HG03139 (cell line): ENCODE results near the gene SLA2.
"Not testable (repeated sequence)": the region's sequence is repeated elsewhere in the genome, so short reads cannot be mapped to it uniquely, and the experiment has no call there.

Source experiments
- ATAC-seq: cut with Tn5 transposase; IDR thresholded peaks from one replicate; pipeline ENCODE4 v1.9.1; 2021; ENCODE audit not compliant: unreplicated experiment

SLA2 gene

GRCh38 chr20:36576081-36576445 lies 69.9 kb downstream of the SLA2 start:
- ATAC-seq, result no peak

GRCh38 chr20:36574366-36575135 lies 71.4 kb downstream of the SLA2 start:
- no peak for ATAC-seq

- no peak for ATAC-seq
Measured at GRCh38 chr20:36573798-36574365, 72.1 kb downstream of the SLA2 start.

- ATAC-seq, result peak; percentile 56
Measured at GRCh38 chr20:36573103-36573797, 72.7 kb downstream of the SLA2 start, which contains the start of gene TGIF2. Gene TGIF2, plus strand, starts transcription at chr20:36573597. Its CDS starts 5,178 bp downstream, at chr20:36578775.

- no peak for ATAC-seq
Measured at GRCh38 chr20:36572701-36573102, 73.3 kb downstream of the SLA2 start.

- ATAC-seq, result no peak
Measured at GRCh38 chr20:36571564-36572504, 74.2 kb downstream of the SLA2 start.

GRCh38 chr20:36569847-36570429 lies 76.1 kb downstream of the SLA2 start:
- ATAC-seq, result no peak

- no peak for ATAC-seq
Measured at GRCh38 chr20:36565520-36565919, 80.5 kb downstream of the SLA2 start.

GRCh38 chr20:36564726-36565121 lies 81.3 kb downstream of the SLA2 start:
- not testable (repeated sequence) for ATAC-seq

GRCh38 chr20:36564078-36564725 lies 81.8 kb downstream of the SLA2 start:
- not testable (repeated sequence) for ATAC-seq

- ATAC-seq, result no peak
Measured at GRCh38 chr20:36563374-36563773, 82.6 kb downstream of the SLA2 start.

GRCh38 chr20:36562724-36563123 lies 83.3 kb downstream of the SLA2 start:
- no peak for ATAC-seq
